SU-DHL-6 (cell line): ENCODE data around the gene PTCH2.

Experiments
- EZH2phosphoT487 ChIP-seq: fragments of 200-600 bp; sonication (generic), shearing (Covaris generic); conservative IDR thresholded peaks from 2 replicates; pipeline ENCODE4 v1.6.1; 2018; ENCODE audit warnings: mild to moderate bottlenecking, antibody characterized with exemption, low read length, moderate library complexity, mixed read lengths
- TF ChIP-seq, protein P1 (sequence below): fragments of 200-600 bp; sonication (generic); IDR thresholded peaks from one replicate; pipeline ENCODE4 v1.5.1; 2017; ENCODE audit warnings: antibody characterized with exemption, mild to moderate bottlenecking, low read length, moderate library complexity; ENCODE audit not compliant: insufficient read depth, poor library complexity, severe bottlenecking

DNA sequence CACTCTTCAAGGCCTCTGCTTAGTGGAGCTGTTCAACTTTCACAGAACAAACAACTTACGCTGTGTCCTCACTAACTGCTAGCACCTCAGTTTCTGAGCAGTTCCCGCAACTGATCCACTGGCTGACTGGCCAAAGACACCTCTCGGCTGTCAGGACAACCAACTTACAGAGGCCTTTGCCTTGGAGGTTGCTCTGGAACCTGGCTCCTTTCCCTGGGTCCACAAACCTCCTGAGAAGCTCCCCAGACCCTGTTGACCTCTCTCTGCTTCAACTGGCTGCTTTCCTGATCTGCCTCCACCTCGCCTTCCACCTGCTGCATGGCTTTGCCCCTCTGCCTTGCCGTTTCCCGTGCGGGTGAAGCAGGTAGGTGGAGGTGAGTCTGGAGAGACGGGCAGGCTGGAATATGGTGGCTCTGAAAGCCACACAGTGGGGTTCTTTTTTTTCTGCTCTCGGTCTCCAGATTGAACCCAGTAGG, 21.8 kb downstream of the PTCH2 start:
- TF ChIP-seq, protein P1, sequence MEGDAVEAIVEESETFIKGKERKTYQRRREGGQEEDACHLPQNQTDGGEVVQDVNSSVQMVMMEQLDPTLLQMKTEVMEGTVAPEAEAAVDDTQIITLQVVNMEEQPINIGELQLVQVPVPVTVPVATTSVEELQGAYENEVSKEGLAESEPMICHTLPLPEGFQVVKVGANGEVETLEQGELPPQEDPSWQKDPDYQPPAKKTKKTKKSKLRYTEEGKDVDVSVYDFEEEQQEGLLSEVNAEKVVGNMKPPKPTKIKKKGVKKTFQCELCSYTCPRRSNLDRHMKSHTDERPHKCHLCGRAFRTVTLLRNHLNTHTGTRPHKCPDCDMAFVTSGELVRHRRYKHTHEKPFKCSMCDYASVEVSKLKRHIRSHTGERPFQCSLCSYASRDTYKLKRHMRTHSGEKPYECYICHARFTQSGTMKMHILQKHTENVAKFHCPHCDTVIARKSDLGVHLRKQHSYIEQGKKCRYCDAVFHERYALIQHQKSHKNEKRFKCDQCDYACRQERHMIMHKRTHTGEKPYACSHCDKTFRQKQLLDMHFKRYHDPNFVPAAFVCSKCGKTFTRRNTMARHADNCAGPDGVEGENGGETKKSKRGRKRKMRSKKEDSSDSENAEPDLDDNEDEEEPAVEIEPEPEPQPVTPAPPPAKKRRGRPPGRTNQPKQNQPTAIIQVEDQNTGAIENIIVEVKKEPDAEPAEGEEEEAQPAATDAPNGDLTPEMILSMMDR: no peak
- TF ChIP-seq EZH2phosphoT487: no peak
